Transverse colon (tissue), 4 donors: Measurements from ENCODE around the gene STRN3. TPM values are rescaled to one million over a fixed set of nuclear protein-coding genes. Genes with fewer than 3 reads are reported as not detected.
A peak's percentile ranks its signal among the peaks of the same experiment; 100 is the strongest.
"Not testable (repeated sequence)": the region's sequence is repeated elsewhere in the genome, so short reads cannot be mapped to it uniquely, and the experiment has no call there.

Experiments used
- DNase-seq: peaks from one replicate; pipeline ENCODE4 v3.0.0-alpha.2; 2019
- H3K27ac ChIP-seq, 4 donors: fragments of 200-600 bp; sonication (generic); 2 replicates each; pipeline ENCODE4 v1.5.1; 2016 to 2018; ENCODE audit warnings: inconsistent platforms in 4 of 4
- H3K27me3 ChIP-seq: fragments of 200-600 bp; sonication (generic); 2 replicates; pipeline ENCODE4 v1.5.1; 2017; ENCODE audit warnings: inconsistent platforms
- H3K36me3 ChIP-seq, 4 donors: fragments of 200-600 bp; sonication (generic); 2 replicates each; pipeline ENCODE4 v1.5.1; 2017 to 2019; ENCODE audit warnings: inconsistent platforms in 4 of 4
- H3K4me1 ChIP-seq, 4 donors: fragments of 200-600 bp; sonication (generic); 2 replicates each; pipeline ENCODE4 v1.5.1; 2017 to 2020; ENCODE audit warnings: inconsistent platforms in 4 of 4
- H3K4me3 ChIP-seq, 4 donors: fragments of 200-600 bp; sonication (generic); 1 replicate in 1 of 4; 2 replicates in 3 of 4; pipeline versions ENCODE4 v1.5.1 to v1.6.1; 2017 to 2019; ENCODE audit warnings: inconsistent platforms in 4 of 4
- H3K9me3 ChIP-seq, 2 donors: fragments of 200-600 bp; sonication (generic); 2 replicates each; pipeline ENCODE4 v1.5.1; 2017 to 2019; ENCODE audit warnings: inconsistent platforms in 2 of 2
- EP300 ChIP-seq: sonication (generic); formaldehyde crosslinking; IDR thresholded peaks from one replicate; pipeline ENCODE4 v1.6.1; 2017; ENCODE audit warnings: antibody characterized with exemption, low read depth
- POLR2A ChIP-seq: fragments of 450-650 bp; IDR thresholded peaks from one replicate; pipeline ENCODE4 v1.6.1; 2016; ENCODE audit warnings: antibody characterized with exemption, mild to moderate bottlenecking, moderate library complexity
- POLR2AphosphoS5 ChIP-seq, 3 donors: sonication (generic); formaldehyde crosslinking; IDR thresholded peaks; one replicate each; pipeline ENCODE4 v1.6.1; 2016; ENCODE audit warnings: antibody characterized with exemption in 3 of 3
- WGBS, 2 donors: methylation state at CpG; one replicate each; pipeline ENCODE4 v1.1.5; 2018; ENCODE audit warnings: low coverage in 1 of 2; 5-methylcytosine and 5-hydroxymethylcytosine counted together
- in situ Hi-C, 4 donors: fragments of 200-750 bp; cut with MboI; loops; one replicate each; pipeline versions ENCODE4 v1.15.0 to v1.15.1; 2017; ENCODE audit warnings: low sequenced_read_pairs in 3 of 4, low pct_ligation_motif_present in 1 of 4, low pct_unique_long_range_greater_than_20kb in 1 of 4
- intact Hi-C: fragments of 100-400 bp; cut with DNase I; formaldehyde crosslinking; loops from one replicate; pipeline ENCODE4 v1.15.1; 2023; ENCODE audit warnings: low total_unique reads
- total RNA-seq, 4 donors: library from RNA; depleted of rRNA; stranded (reverse); fragments of >200 nt; gene quantifications; one replicate each; pipeline ENCODE4 v1.1.0, GENCODE V29; 2016
- TF ChIP-seq, protein P1 (sequence below), 5 experiments: fragments of 200-600 bp in 3 of 5; fragments of 450-650 bp in 2 of 5; sonication (generic) in 3 of 5; IDR thresholded peaks; 1 replicate in 2 of 5; 2 replicates in 3 of 5; pipeline ENCODE4 v1.5.1; 2016 to 2017; ENCODE audit warnings: antibody characterized with exemption in 5 of 5, inconsistent platforms in 3 of 5, mild to moderate bottlenecking in 2 of 5, moderate library complexity in 1 of 5

Gene STRN3
- total RNA-seq, 4 donors from 2014 or later = 42.3 to 57.5 (median 51.5) TPM

GRCh38 chr14:31068235-31068634 lies 42.1 kb upstream of the STRN3 start:
- TF ChIP-seq, protein P1, sequence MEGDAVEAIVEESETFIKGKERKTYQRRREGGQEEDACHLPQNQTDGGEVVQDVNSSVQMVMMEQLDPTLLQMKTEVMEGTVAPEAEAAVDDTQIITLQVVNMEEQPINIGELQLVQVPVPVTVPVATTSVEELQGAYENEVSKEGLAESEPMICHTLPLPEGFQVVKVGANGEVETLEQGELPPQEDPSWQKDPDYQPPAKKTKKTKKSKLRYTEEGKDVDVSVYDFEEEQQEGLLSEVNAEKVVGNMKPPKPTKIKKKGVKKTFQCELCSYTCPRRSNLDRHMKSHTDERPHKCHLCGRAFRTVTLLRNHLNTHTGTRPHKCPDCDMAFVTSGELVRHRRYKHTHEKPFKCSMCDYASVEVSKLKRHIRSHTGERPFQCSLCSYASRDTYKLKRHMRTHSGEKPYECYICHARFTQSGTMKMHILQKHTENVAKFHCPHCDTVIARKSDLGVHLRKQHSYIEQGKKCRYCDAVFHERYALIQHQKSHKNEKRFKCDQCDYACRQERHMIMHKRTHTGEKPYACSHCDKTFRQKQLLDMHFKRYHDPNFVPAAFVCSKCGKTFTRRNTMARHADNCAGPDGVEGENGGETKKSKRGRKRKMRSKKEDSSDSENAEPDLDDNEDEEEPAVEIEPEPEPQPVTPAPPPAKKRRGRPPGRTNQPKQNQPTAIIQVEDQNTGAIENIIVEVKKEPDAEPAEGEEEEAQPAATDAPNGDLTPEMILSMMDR (IDR thresholded peaks at IDR 0.05) = no peak
- TF ChIP-seq POLR2AphosphoS5 (IDR thresholded peaks at IDR 0.05) (no peak), POLR2A (no peak), EP300 (no peak)
- 33 to 49% methylated on average over 1 of the region's 1 CpG for WGBS, 2 donors
- H3K27me3 ChIP-seq = no peaks in the 10 kb centered on the region
- intact Hi-C loops = no loop called here
- H3K36me3 ChIP-seq = no peaks in the 10 kb centered on the region
- H3K9me3 ChIP-seq = no peaks in the 10 kb centered on the region
- H3K27ac ChIP-seq = peak overlapping the region in 1 of 4 donors; percentile 48
- no peak overlapping the region for H3K4me3 ChIP-seq
- DNase-seq = no peak
- in situ Hi-C loops = no loop called here
- H3K4me1 ChIP-seq = no peaks in the 10 kb centered on the region

- DNase-seq, H3K27me3 ChIP-seq, H3K36me3 ChIP-seq, H3K27ac ChIP-seq, in situ Hi-C loops, H3K4me3 ChIP-seq, H3K9me3 ChIP-seq, intact Hi-C loops: not testable (repeated sequence)
- WGBS, 2 donors = 87 to 88% methylated on average over 3 to 8 of the region's 8 CpGs
- H3K4me1 ChIP-seq = peaks cover 4 to 17% (median 14%) of the 10 kb centered on the region in 4 donors
These were observed 36.7 kb upstream of the STRN3 start for GRCh38 chr14:31062908-31063307.

GRCh38 chr14:31060253-31060875 lies 34.2 kb upstream of the STRN3 start:
- no peak overlapping the region for H3K4me3 ChIP-seq
- intact Hi-C loops (no loop called here), in situ Hi-C loops (no loop called here)
- no peak for DNase-seq
- H3K27me3 ChIP-seq = no peaks in the 10 kb centered on the region
- WGBS, 2 donors = 90% methylated on average over 3 to 6 of the region's 6 CpGs
- no peak for TF ChIP-seq POLR2A
- TF ChIP-seq POLR2AphosphoS5 (IDR thresholded peaks at IDR 0.05) = no peak
- TF ChIP-seq EP300 = no peak
- TF ChIP-seq, protein P1 (IDR thresholded peaks at IDR 0.05) = no peak
- peaks cover 4 to 17% (median 14%) of the 10 kb centered on the region in 4 donors for H3K4me1 ChIP-seq
- no peaks in the 10 kb centered on the region for H3K9me3 ChIP-seq
- no peaks in the 10 kb centered on the region for H3K36me3 ChIP-seq
- no peak overlapping the region for H3K27ac ChIP-seq

DNA sequence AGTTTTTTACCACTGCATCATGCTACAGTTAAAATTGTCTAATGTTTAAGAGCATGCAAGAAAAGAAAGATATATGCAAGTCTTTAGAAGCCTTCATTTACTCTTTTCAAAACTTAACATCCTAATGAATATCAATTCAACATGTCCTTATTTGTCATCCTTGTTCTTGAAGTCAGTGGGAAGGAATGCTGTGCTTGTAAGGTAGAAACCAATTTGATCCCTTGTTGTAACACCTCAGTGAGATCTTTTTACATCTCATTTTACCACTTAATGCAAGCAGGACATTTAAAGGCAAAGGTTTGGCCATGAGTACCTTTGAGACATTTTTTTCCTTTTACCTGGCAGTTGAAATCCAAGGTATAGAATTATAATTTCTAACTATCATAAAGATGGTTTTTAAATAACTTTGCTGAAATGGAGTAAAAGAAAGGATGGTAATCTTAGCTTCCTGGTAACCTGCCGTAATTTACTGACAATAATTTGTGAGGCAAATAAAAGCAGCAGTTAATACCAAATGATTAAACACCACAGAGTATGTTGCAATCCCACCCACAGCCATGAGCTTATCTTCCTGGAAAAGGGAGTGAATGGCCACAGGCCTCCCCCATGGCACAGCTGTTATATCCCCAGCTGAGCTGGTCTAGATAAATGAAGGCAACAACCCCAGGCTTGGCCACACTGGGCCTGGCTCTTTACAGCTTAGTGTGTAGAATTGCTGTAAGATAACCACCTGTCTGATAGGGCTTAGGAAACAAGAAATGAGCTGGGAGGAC lies 33.2 kb upstream of the STRN3 start:
- Histone ChIP-seq H3K27me3 (no peaks in the 10 kb centered on the region), H3K27ac (peak overlapping the region in 3 of 4 donors; percentile 21 to 29 (median 25)), H3K4me3 (no peak overlapping the region), H3K36me3 (no peaks in the 10 kb centered on the region), H3K9me3 (no peaks in the 10 kb centered on the region), H3K4me1 (peaks cover 4 to 17% (median 14%) of the 10 kb centered on the region in 4 donors)
- no peak for TF ChIP-seq EP300
- peak in 1 of 3 donors; percentile 21 for TF ChIP-seq POLR2AphosphoS5 (IDR thresholded peaks at IDR 0.05)
- no peak for TF ChIP-seq POLR2A
- WGBS, 2 donors = 66% methylated on average over 1 of the region's 1 CpG; no CpG with 5 or more reads in 1 of the 2 donors
- in situ Hi-C loops = no loop called here
- intact Hi-C loops = no loop called here
- DNase-seq = peak; percentile 21

- WGBS, 2 donors = 90 to 97% methylated on average over 3 to 12 of the region's 12 CpGs
- in situ Hi-C loops (no loop called here), intact Hi-C loops (no loop called here)
- DNase-seq = no peak
- Histone ChIP-seq H3K27me3 (no peaks in the 10 kb centered on the region), H3K4me1 (peaks cover 4 to 20% (median 14%) of the 10 kb centered on the region in 4 donors), H3K36me3 (no peaks in the 10 kb centered on the region), H3K27ac (no peak overlapping the region), H3K4me3 (no peak overlapping the region), H3K9me3 (no peaks in the 10 kb centered on the region)
- TF ChIP-seq POLR2AphosphoS5 (IDR thresholded peaks at IDR 0.05) (no peak), POLR2A (no peak), EP300 (no peak)
- TF ChIP-seq, protein P1 (IDR thresholded peaks at IDR 0.05) = no peak
These were observed 31.7 kb upstream of the STRN3 start for GRCh38 chr14:31057701-31058364.
